Left lung (tissue), 10 donors: ENCODE data around the gene TANGO6. TPM values are rescaled to one million over a fixed set of nuclear protein-coding genes. Genes with fewer than 3 reads are reported as not detected.

Experiments used
- ATAC-seq: fragments of 200-7000 bp; cut with Tn5 transposase; one replicate; pipeline ENCODE4 v1.9.1; 2020; ENCODE audit warnings: moderate library complexity
- DNase-seq, 4 donors: peaks; one replicate each; pipeline ENCODE4 v3.0.0-alpha.2; 2013 to 2020
- H3K27ac ChIP-seq, 2 donors: fragments of 200-600 bp; sonication (generic) in 1 of 2; one replicate each; pipeline versions ENCODE4 v1.5.0 to v1.8.0; 2020 to 2021
- H3K27me3 ChIP-seq, 2 donors: fragments of 200-600 bp; sonication (generic) in 1 of 2; one replicate each; pipeline versions ENCODE4 v1.5.0 to v1.8.0; 2020 to 2021
- H3K36me3 ChIP-seq, 2 donors: fragments of 200-600 bp; sonication (generic) in 1 of 2; one replicate each; pipeline versions ENCODE4 v1.5.0 to v1.8.0; 2020 to 2021
- H3K4me1 ChIP-seq, 2 donors: fragments of 200-600 bp; one replicate each; pipeline ENCODE4 v1.8.0; 2021
- H3K4me3 ChIP-seq, 2 donors: fragments of 200-600 bp; sonication (generic) in 1 of 2; one replicate each; pipeline versions ENCODE4 v1.5.0 to v1.8.0; 2020 to 2021; ENCODE audit warnings: mild to moderate bottlenecking in 1 of 2
- H3K9me3 ChIP-seq, 2 donors: fragments of 200-600 bp; sonication (generic) in 1 of 2; one replicate each; pipeline versions ENCODE4 v1.5.0 to v1.8.0; 2020 to 2021
- CTCF ChIP-seq, 2 donors: fragments of 200-600 bp; sonication (generic) in 1 of 2; IDR thresholded peaks; one replicate each; pipeline versions ENCODE4 v1.5.0 to v1.8.0; 2021; ENCODE audit warnings: antibody characterized with exemption in 2 of 2
- intact Hi-C, 2 donors: fragments of 100-400 bp; cut with DNase I; formaldehyde crosslinking; loops; one replicate each; pipeline versions ENCODE4 v1.11.2 to v1.14.2; 2022
- polyA plus RNA-seq, 6 donors: library from polyadenylated mRNA; unstranded; fragments of 120-200 nt; gene quantifications; one replicate each; pipeline ENCODE4 v1.2.1, GENCODE V29; 2013; ENCODE audit not compliant: insufficient read length in 6 of 6
- total RNA-seq, 2 donors: library from RNA; stranded (reverse); fragmentation: NEBNext Ultra II Directional; extraction: Animal tissue kit (Norgen Biotek cat#: 25700); gene quantifications; one replicate each; pipeline ENCODE4 v1.2.1, GENCODE V29; 2021
- donor health status: DM: no; HTN: yes; CAD: no.
- donor health status: DM: no; HTN: no; CAD: no.

TANGO6 gene
- total and polyA plus RNA-seq, 8 donors: 6.3 to 24.1 (median 7.9) TPM

GRCh38 chr16:68887107-68887506 is 43.8 kb downstream of the TANGO6 start:
- TF ChIP-seq CTCF (IDR thresholded peaks at IDR 0.05): no peak
- Histone ChIP-seq H3K27me3 (no peaks in the 10 kb centered on the region), H3K4me3 (no peak overlapping the region), H3K27ac (no peak overlapping the region), H3K9me3 (no peaks in the 10 kb centered on the region), H3K36me3 (peaks cover 0 to 19% of the 10 kb centered on the region in 2 donors), H3K4me1 (peaks cover 0 to 11% of the 10 kb centered on the region in 2 donors)
- ATAC-seq: no peak
- no peak for DNase-seq
- intact Hi-C loops: no loop called here

DNA sequence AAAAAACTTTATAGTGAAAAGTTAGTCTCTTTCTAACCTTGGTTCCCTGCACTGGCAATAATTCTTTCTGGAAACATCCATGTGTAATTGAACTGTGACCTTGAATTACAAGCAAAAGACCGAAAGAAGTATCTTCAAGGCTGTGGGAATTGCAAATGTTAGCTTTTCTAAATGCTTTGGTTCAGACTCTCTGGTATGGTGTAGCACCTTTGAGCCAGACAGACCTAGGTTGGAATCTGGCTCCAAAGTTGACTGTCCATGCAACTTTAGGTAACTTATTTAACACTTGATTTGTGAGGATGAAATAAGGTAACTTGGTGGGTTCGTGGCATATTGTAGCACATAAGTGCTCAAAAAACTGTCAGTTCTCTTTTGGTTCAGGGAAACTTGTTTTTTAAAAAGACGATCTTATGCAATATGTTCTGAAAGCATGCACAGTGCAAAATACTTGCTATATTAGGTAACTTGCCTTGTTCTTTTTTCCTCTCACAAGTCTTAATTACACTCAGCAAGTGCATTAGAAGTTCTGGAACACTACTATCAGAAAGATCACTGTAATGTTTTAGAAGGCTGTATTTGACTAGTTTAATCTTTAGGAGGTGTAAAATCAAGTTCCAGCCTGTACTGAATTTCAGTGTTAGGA is 46.3 kb downstream of the TANGO6 start:
- DNase-seq (no peak), ATAC-seq (peak; percentile 54)
- intact Hi-C loops: loop anchor here in 1 of 2 donors (10.0 kb wide), 1 partner anchor 225 kb away; no protein-coding TSS in a partner anchor
- H3K36me3 ChIP-seq: no peaks in the 10 kb centered on the region
- H3K4me1 ChIP-seq: peaks cover 0 to 11% of the 10 kb centered on the region in 2 donors
- H3K27me3 ChIP-seq: no peaks in the 10 kb centered on the region
- H3K9me3 ChIP-seq: no peaks in the 10 kb centered on the region
- no peak overlapping the region for H3K4me3 ChIP-seq
- no peak for TF ChIP-seq CTCF (IDR thresholded peaks at IDR 0.05)
- H3K27ac ChIP-seq: no peak overlapping the region

GRCh38 chr16:68892214-68892613 is 48.9 kb downstream of the TANGO6 start:
- no peaks in the 10 kb centered on the region for H3K36me3 ChIP-seq
- TF ChIP-seq CTCF (IDR thresholded peaks at IDR 0.05): no peak
- no peak for ATAC-seq
- H3K4me3 ChIP-seq: no peak overlapping the region
- H3K27me3 ChIP-seq: no peaks in the 10 kb centered on the region
- no peaks in the 10 kb centered on the region for H3K9me3 ChIP-seq
- peaks cover 0 to 11% of the 10 kb centered on the region in 2 donors for H3K4me1 ChIP-seq
- H3K27ac ChIP-seq: no peak overlapping the region
- DNase-seq: no peak
- intact Hi-C loops: loop anchor here in 1 of 2 donors (10.0 kb wide), 1 partner anchor 223 kb away; no protein-coding TSS in a partner anchor

DNA sequence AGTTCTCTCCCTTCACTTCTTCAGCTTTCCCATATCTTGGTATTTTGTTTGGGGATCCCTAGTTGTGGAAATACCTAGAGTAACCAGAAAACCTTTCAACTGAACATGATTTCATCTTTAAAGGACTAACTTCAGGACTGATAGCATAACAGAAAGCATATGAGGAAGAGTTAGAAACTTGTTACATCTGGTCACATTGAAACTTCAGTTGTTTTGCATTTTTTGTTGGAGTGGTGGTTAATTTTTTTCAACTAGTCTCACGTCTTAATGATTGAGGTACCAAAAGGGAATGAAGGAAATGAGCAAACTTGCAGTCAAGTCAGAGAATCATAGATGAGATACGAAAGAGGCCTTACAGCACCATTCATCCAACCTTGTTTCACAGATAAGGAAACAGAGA is 49.6 kb downstream of the TANGO6 start:
- H3K4me1 ChIP-seq: peaks cover 0 to 11% of the 10 kb centered on the region in 2 donors
- H3K9me3 ChIP-seq: no peaks in the 10 kb centered on the region
- no peak overlapping the region for H3K4me3 ChIP-seq
- ATAC-seq (no peak), DNase-seq (no peak)
- H3K27me3 ChIP-seq: no peaks in the 10 kb centered on the region
- no peaks in the 10 kb centered on the region for H3K36me3 ChIP-seq
- H3K27ac ChIP-seq: no peak overlapping the region
- no peak for TF ChIP-seq CTCF (IDR thresholded peaks at IDR 0.05)
- intact Hi-C loops: loop anchor here in 1 of 2 donors (10.0 kb wide), 1 partner anchor 222 kb away; no protein-coding TSS in a partner anchor
